ENCODE results near the gene RPS15. TPM values are rescaled to one million over a fixed set of nuclear protein-coding genes. Genes with fewer than 3 reads are reported as not detected.

RPS15 gene
- total and polyA plus RNA-seq, 2 donors (not counting 3 experiments of a cell fraction or from before 2014, with no cell fraction given) = 1,260 to 3,270 TPM

GRCh38 chr19:1440418-1440801 is 2.2 kb downstream of the RPS15 start:
- no TSS peak for BruUV-seq (replicated peaks)
- no peak overlapping the region for H3K27ac ChIP-seq (ENCODE audit: insufficient read depth, low read depth, low read length)
- FAIRE-seq (no peak), DNase-seq (ENCODE audit: low read depth, low spot score) (no peak)
- H3K36me3 ChIP-seq (ENCODE audit: control insufficient read depth in 2 of 2, extremely low read depth in 1 of 2, insufficient read depth in 2 of 2, low read length in 2 of 2) = peaks cover 7 to 23% of the 10 kb centered on the region in 2 experiments
- H3K4me3 ChIP-seq (replicated peaks in 1 of 3; ENCODE audit: insufficient read depth in 1 of 3, low read depth in 1 of 3, low read length in 3 of 3) = no peak overlapping the region
- CTCF ChIA-PET = no interaction called here
- POLR2A ChIA-PET = no interaction called here
- no peak overlapping the region for H3K9ac ChIP-seq (replicated peaks; ENCODE audit: extremely low read depth, insufficient read depth, low read length)
- TF ChIP-seq CTCF (IDR thresholded peaks at IDR 0.05; ENCODE audit: extremely low read depth in 1 of 2, insufficient read depth in 1 of 2, low read depth in 1 of 2, low read length in 2 of 2) (no peak), FOS (IDR thresholded peaks at IDR 0.05; ENCODE audit: borderline replicate concordance, insufficient read depth, low read length) (no peak), JUN (IDR thresholded peaks at IDR 0.05; ENCODE audit: borderline replicate concordance, insufficient read depth, insufficient read length, low read depth) (no peak), EZH2 (IDR thresholded peaks at IDR 0.05; ENCODE audit: borderline replicate concordance, low read depth, low read length, severe bottlenecking) (no peak), MYC (IDR thresholded peaks at IDR 0.05; ENCODE audit: low read depth, low read length) (no peak)
- H3K9me3 ChIP-seq (replicated peaks; ENCODE audit: control insufficient read depth, insufficient read depth, low read length) = no peaks in the 10 kb centered on the region
- peaks cover 34% of the 10 kb centered on the region for H3K79me2 ChIP-seq (ENCODE audit: control insufficient read depth, insufficient read depth, low read length)
- H4K20me1 ChIP-seq (replicated peaks; ENCODE audit: control insufficient read depth, extremely low read depth, insufficient read depth, low read length) = no peaks in the 10 kb centered on the region
- H3K9me1 ChIP-seq (replicated peaks; ENCODE audit: control insufficient read depth, extremely low read depth, insufficient read depth, low read length) = no peaks in the 10 kb centered on the region
- no peaks in the 10 kb centered on the region for H3K27me3 ChIP-seq (ENCODE audit: control insufficient read depth in 2 of 2, insufficient read depth in 2 of 2, low read length in 2 of 2)
- no peak overlapping the region for H3K4me2 ChIP-seq (ENCODE audit: insufficient read depth, low read length)
- H3K4me1 ChIP-seq (ENCODE audit: control insufficient read depth, extremely low read depth, insufficient read depth, low read length) = peaks cover 6% of the 10 kb centered on the region
- intact Hi-C loops (cut with micrococcal nuclease) (no loop called here), dilution Hi-C loops (cut with MboI; ENCODE audit: extremely low pct_ligation_motif_present, low sequenced_read_pairs) (no loop called here)
- no peak overlapping the region for H2AFZ ChIP-seq (ENCODE audit: low read depth, low read length)

- H3K36me3 ChIP-seq (ENCODE audit: control insufficient read depth in 2 of 2, extremely low read depth in 1 of 2, insufficient read depth in 2 of 2, low read length in 2 of 2) = peaks cover 7 to 21% of the 10 kb centered on the region in 2 experiments
- intact Hi-C loops (cut with micrococcal nuclease) (no loop called here), dilution Hi-C loops (cut with MboI; ENCODE audit: extremely low pct_ligation_motif_present, low sequenced_read_pairs) (no loop called here)
- H3K9ac ChIP-seq (replicated peaks; ENCODE audit: extremely low read depth, insufficient read depth, low read length) = no peak overlapping the region
- no peak overlapping the region for H3K4me2 ChIP-seq (ENCODE audit: insufficient read depth, low read length)
- CTCF ChIA-PET = no interaction called here
- no peak overlapping the region for H3K4me3 ChIP-seq (replicated peaks in 1 of 3; ENCODE audit: insufficient read depth in 1 of 3, low read depth in 1 of 3, low read length in 3 of 3)
- H3K4me1 ChIP-seq (ENCODE audit: control insufficient read depth, extremely low read depth, insufficient read depth, low read length) = peaks cover 6% of the 10 kb centered on the region
- FAIRE-seq = no peak
- no TSS peak for BruUV-seq (replicated peaks)
- POLR2A ChIA-PET = interaction anchor here (0.6 kb wide), 1 partner anchor 29 kb away, joined by 4 read pairs; no protein-coding TSS in a partner anchor
- no peak for DNase-seq (ENCODE audit: low read depth, low spot score)
- no peaks in the 10 kb centered on the region for H3K9me1 ChIP-seq (replicated peaks; ENCODE audit: control insufficient read depth, extremely low read depth, insufficient read depth, low read length)
- H3K27me3 ChIP-seq (ENCODE audit: control insufficient read depth in 2 of 2, insufficient read depth in 2 of 2, low read length in 2 of 2) = peaks cover 0 to under 1% of the 10 kb centered on the region in 2 experiments
- no peak overlapping the region for H3K27ac ChIP-seq (ENCODE audit: insufficient read depth, low read depth, low read length)
- H2AFZ ChIP-seq (ENCODE audit: low read depth, low read length) = no peak overlapping the region
- TF ChIP-seq POLR2A (IDR thresholded peaks at IDR 0.05; ENCODE audit: low read depth, low read length) (no peak), MAX (IDR thresholded peaks at IDR 0.05; ENCODE audit: insufficient read depth, insufficient read length) (no peak), GATA2 (IDR thresholded peaks at IDR 0.05; ENCODE audit: insufficient read depth, insufficient read length, low read depth, low read length) (no peak), POLR2AphosphoS5 (IDR thresholded peaks at IDR 0.05; ENCODE audit: insufficient read depth, low read depth, low read length) (no peak), MYC (IDR thresholded peaks at IDR 0.05; ENCODE audit: low read depth, low read length) (no peak), JUN (IDR thresholded peaks at IDR 0.05; ENCODE audit: borderline replicate concordance, insufficient read depth, insufficient read length, low read depth) (no peak), CTCF (IDR thresholded peaks at IDR 0.05; ENCODE audit: extremely low read depth in 1 of 2, insufficient read depth in 1 of 2, low read depth in 1 of 2, low read length in 2 of 2) (no peak), EZH2 (IDR thresholded peaks at IDR 0.05; ENCODE audit: borderline replicate concordance, low read depth, low read length, severe bottlenecking) (no peak), FOS (IDR thresholded peaks at IDR 0.05; ENCODE audit: borderline replicate concordance, insufficient read depth, low read length) (no peak)
- no peaks in the 10 kb centered on the region for H3K9me3 ChIP-seq (replicated peaks; ENCODE audit: control insufficient read depth, insufficient read depth, low read length)
- peaks cover 34% of the 10 kb centered on the region for H3K79me2 ChIP-seq (ENCODE audit: control insufficient read depth, insufficient read depth, low read length)
- H4K20me1 ChIP-seq (replicated peaks; ENCODE audit: control insufficient read depth, extremely low read depth, insufficient read depth, low read length) = no peaks in the 10 kb centered on the region
Measured at GRCh38 chr19:1441022-1441426, 2.8 kb downstream of the RPS15 start.
